ENCODE data around the gene COPG1.

DNA sequence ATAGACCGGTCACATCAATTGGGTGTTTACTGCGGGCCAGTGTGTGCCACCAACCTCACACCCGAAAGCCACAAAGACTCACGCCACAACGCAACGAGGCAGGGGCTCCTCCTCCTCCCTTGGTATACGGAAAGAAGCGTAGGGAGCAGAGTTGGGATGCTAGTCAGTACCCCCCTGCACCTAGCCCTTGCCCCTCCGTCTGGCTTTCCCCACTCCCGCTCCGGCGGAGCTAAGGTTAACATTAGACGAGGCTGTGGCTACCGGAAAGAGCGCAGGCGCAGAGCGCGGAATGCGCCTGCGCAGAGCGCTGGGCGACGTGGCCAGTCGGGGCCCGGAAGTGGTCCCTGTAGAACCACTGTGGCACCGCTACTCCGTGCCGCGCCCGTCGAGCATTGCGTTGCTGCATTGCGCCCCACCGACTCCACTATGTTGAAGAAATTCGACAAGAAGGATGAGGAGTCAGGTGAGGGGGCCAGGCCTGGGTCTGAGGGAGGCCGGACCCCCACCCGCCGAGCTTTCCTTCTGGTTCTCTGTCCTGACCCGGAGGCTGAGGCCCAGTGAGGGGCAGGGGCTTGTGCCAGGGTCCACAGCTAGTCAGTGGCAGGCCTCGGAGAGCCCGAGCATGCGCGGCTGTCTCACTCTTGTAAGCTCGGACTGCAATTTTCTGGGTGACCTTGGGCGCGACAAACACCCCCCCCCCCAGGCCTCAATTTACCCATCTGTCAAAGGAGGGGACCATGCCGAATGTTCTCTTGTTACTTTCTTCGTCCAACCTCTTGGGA lies at the start of gene COPG1:
- TF ChIP-seq CTCF (IDR thresholded peaks at IDR 0.05; ENCODE audit: low read depth, low read length), result no peak
- peak; percentile 97 for TF ChIP-seq POLR2A (IDR thresholded peaks at IDR 0.05; ENCODE audit: extremely low read depth, insufficient read length)

All from NB4 (cell line).